ENCODE results near the gene OR5A2. TPM values are rescaled to one million over a fixed set of nuclear protein-coding genes. Genes with fewer than 3 reads are reported as not detected.

The OR5A2 gene
- total and polyA plus RNA-seq, 10 of the 15 experiments (the other 5 are each of a cell fraction or from before 2014, with no cell fraction given) = not detected

DNA sequence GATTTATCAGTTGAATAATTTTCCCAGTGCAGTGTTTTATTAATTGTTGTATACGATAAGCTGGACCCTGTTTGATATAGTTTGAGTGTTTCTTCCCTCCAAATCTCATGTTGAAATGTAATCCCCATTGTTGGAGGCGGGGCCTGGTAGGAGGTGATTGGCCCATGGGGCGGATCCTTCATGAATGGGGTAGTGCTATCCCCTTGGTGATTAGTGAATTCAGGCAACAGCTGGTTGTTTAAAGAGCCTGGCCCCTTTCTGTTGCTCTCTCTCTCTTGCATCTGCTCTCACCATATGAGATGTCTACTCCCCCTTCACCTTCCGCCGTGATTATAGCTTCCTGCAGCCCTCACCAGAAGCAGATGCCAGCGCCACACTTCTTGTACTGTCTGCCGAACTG lies 11.6 kb upstream of the OR5A2 start:
- no peaks in the 10 kb centered on the region for H3K9me3 ChIP-seq (replicated peaks; ENCODE audit: control insufficient read depth, insufficient read depth, low read length)

More for the DNA sequence above, 11.6 kb upstream of the OR5A2 start:
- ChIA-PET RAD21 (ENCODE audit: unreplicated experiment) (no interaction called here), CTCF (interaction anchor here (1.9 kb wide), 1 partner anchor 9 kb away, joined by 9 read pairs; no protein-coding TSS in a partner anchor), SMC1A (ENCODE audit: uncharacterized antibody, unreplicated experiment) (no interaction called here), POLR2A (no interaction called here)
- H4K20me1 ChIP-seq (ENCODE audit: control insufficient read depth, insufficient read depth) = no peaks in the 10 kb centered on the region
- H3K9ac ChIP-seq (ENCODE audit: control insufficient read depth, insufficient read depth, low read length) = no peak overlapping the region
- no peak for DNase-seq (ENCODE audit: low read depth, low spot score)
- H3K27me3 ChIP-seq (replicated peaks in 1 of 2; ENCODE audit: control insufficient read depth in 2 of 2, insufficient read depth in 2 of 2, low read length in 1 of 2) = 0 out of 4 replicates have a peak, but pooled peaks cover 0 to 1% of the 10 kb centered on the region in 2 experiments
- intact Hi-C loops (cut with micrococcal nuclease; ENCODE audit: unreplicated experiment) (no loop called here), in situ Hi-C loops (cut with MboI) (no loop called here)
- FAIRE-seq = no peak
- no peak overlapping the region for H2AFZ ChIP-seq (ENCODE audit: control insufficient read depth, low read depth, low read length)
- H3K79me2 ChIP-seq (ENCODE audit: control insufficient read depth, insufficient read depth, low read length) = no peaks in the 10 kb centered on the region
- no TSS peak for BruUV-seq (replicated peaks)
- 41% methylated on average over 7 of the region's 7 CpGs for WGBS (ENCODE audit: insufficient coverage, insufficient replicate concordance, low lambda C conversion rate, missing lambda C conversion rate)
- no peak overlapping the region for H3K4me3 ChIP-seq
- no peak for ATAC-seq
- no peaks in the 10 kb centered on the region for H3K4me1 ChIP-seq (ENCODE audit: control insufficient read depth, insufficient read depth, low read length)
- no peaks in the 10 kb centered on the region for H3K36me3 ChIP-seq (ENCODE audit: control insufficient read depth in 2 of 2, insufficient read depth in 2 of 2, low read length in 1 of 2)
- TF ChIP-seq RELA (IDR thresholded peaks at IDR 0.05; ENCODE audit: borderline replicate concordance, partially characterized antibody) (no peak), STAT1 (conservative IDR thresholded peaks at IDR 0.05) (no peak), NR2C2 (IDR thresholded peaks at IDR 0.05; ENCODE audit: borderline replicate concordance, control insufficient read depth, insufficient read length, low read depth) (no peak), RBBP5 (conservative IDR thresholded peaks at IDR 0.05) (no peak), PML (IDR thresholded peaks at IDR 0.05; ENCODE audit: low read length) (no peak), SUPT20H (IDR thresholded peaks at IDR 0.05; ENCODE audit: borderline replicate concordance, control insufficient read depth, low read depth, low read length) (no peak), PAX5 (IDR thresholded peaks at IDR 0.05; ENCODE audit: borderline replicate concordance, low read depth, low read length) (no peak), FOXK2 (IDR thresholded peaks at IDR 0.05) (no peak), ZNF24 (IDR thresholded peaks at IDR 0.05) (no peak), MTA2 (IDR thresholded peaks at IDR 0.05; ENCODE audit: low read depth) (no peak), IKZF2 (IDR thresholded peaks at IDR 0.05) (no peak), NFXL1 (IDR thresholded peaks at IDR 0.05; ENCODE audit: borderline replicate concordance) (no peak), NR2F1 (conservative IDR thresholded peaks at IDR 0.05) (no peak), MYB (IDR thresholded peaks at IDR 0.05; ENCODE audit: borderline replicate concordance, low read depth, low read length) (no peak), NBN (IDR thresholded peaks at IDR 0.05) (no peak), ETV6 (conservative IDR thresholded peaks at IDR 0.05 in 1 of 2, IDR thresholded peaks at IDR 0.05 in 1 of 2; ENCODE audit: borderline replicate concordance in 1 of 2, low read depth in 1 of 2) (no peak)
- TF ChIP-seq, protein P1, sequence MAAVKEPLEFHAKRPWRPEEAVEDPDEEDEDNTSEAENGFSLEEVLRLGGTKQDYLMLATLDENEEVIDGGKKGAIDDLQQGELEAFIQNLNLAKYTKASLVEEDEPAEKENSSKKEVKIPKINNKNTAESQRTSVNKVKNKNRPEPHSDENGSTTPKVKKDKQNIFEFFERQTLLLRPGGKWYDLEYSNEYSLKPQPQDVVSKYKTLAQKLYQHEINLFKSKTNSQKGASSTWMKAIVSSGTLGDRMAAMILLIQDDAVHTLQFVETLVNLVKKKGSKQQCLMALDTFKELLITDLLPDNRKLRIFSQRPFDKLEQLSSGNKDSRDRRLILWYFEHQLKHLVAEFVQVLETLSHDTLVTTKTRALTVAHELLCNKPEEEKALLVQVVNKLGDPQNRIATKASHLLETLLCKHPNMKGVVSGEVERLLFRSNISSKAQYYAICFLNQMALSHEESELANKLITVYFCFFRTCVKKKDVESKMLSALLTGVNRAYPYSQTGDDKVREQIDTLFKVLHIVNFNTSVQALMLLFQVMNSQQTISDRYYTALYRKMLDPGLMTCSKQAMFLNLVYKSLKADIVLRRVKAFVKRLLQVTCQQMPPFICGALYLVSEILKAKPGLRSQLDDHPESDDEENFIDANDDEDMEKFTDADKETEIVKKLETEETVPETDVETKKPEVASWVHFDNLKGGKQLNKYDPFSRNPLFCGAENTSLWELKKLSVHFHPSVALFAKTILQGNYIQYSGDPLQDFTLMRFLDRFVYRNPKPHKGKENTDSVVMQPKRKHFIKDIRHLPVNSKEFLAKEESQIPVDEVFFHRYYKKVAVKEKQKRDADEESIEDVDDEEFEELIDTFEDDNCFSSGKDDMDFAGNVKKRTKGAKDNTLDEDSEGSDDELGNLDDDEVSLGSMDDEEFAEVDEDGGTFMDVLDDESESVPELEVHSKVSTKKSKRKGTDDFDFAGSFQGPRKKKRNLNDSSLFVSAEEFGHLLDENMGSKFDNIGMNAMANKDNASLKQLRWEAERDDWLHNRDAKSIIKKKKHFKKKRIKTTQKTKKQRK (IDR thresholded peaks at IDR 0.05; ENCODE audit: low read depth, low read length) = no peak
- TF ChIP-seq, protein P2, sequence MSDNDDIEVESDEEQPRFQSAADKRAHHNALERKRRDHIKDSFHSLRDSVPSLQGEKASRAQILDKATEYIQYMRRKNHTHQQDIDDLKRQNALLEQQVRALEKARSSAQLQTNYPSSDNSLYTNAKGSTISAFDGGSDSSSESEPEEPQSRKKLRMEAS (IDR thresholded peaks at IDR 0.05; ENCODE audit: low read depth, low read length) = no peak
- TF ChIP-seq, protein P3, sequence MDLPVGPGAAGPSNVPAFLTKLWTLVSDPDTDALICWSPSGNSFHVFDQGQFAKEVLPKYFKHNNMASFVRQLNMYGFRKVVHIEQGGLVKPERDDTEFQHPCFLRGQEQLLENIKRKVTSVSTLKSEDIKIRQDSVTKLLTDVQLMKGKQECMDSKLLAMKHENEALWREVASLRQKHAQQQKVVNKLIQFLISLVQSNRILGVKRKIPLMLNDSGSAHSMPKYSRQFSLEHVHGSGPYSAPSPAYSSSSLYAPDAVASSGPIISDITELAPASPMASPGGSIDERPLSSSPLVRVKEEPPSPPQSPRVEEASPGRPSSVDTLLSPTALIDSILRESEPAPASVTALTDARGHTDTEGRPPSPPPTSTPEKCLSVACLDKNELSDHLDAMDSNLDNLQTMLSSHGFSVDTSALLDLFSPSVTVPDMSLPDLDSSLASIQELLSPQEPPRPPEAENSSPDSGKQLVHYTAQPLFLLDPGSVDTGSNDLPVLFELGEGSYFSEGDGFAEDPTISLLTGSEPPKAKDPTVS (IDR thresholded peaks at IDR 0.05; ENCODE audit: low read depth, low read length) = no peak
- TF ChIP-seq, protein P4, sequence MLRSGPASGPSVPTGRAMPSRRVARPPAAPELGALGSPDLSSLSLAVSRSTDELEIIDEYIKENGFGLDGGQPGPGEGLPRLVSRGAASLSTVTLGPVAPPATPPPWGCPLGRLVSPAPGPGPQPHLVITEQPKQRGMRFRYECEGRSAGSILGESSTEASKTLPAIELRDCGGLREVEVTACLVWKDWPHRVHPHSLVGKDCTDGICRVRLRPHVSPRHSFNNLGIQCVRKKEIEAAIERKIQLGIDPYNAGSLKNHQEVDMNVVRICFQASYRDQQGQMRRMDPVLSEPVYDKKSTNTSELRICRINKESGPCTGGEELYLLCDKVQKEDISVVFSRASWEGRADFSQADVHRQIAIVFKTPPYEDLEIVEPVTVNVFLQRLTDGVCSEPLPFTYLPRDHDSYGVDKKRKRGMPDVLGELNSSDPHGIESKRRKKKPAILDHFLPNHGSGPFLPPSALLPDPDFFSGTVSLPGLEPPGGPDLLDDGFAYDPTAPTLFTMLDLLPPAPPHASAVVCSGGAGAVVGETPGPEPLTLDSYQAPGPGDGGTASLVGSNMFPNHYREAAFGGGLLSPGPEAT (IDR thresholded peaks at IDR 0.05; ENCODE audit: low read depth) = no peak
- no peak overlapping the region for H3K27ac ChIP-seq (ENCODE audit: control insufficient read depth, insufficient read depth)
- H3K4me2 ChIP-seq (ENCODE audit: control insufficient read depth, insufficient read depth) = no peak overlapping the region

Measured in GM12878 (cell line).